ENCODE results near the gene EIF2B1.

DNA sequence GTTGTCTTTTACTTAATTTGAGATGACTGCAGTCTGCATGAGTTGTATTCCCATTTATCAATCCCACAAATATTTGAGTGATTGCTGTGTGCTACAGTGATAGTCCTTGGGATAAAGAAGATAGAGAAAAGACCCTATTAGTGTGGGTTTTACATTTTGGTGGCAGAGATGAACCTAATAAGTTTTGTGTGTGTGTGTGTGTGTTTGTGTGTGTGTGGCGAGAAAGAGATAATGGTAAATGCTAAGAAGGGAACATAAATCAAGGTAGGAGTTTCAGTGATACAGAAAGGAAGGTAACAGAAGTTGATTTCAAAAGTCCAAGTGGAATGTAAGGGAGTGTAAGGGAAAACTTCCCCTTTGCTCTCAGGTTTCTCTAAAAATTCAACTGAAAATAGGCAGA is 34.2 kb downstream of the EIF2B1 start:
- TF ChIP-seq POLR2AphosphoS5 (IDR thresholded peaks at IDR 0.05; ENCODE audit: low read depth), result no peak
- TF ChIP-seq, protein P1, sequence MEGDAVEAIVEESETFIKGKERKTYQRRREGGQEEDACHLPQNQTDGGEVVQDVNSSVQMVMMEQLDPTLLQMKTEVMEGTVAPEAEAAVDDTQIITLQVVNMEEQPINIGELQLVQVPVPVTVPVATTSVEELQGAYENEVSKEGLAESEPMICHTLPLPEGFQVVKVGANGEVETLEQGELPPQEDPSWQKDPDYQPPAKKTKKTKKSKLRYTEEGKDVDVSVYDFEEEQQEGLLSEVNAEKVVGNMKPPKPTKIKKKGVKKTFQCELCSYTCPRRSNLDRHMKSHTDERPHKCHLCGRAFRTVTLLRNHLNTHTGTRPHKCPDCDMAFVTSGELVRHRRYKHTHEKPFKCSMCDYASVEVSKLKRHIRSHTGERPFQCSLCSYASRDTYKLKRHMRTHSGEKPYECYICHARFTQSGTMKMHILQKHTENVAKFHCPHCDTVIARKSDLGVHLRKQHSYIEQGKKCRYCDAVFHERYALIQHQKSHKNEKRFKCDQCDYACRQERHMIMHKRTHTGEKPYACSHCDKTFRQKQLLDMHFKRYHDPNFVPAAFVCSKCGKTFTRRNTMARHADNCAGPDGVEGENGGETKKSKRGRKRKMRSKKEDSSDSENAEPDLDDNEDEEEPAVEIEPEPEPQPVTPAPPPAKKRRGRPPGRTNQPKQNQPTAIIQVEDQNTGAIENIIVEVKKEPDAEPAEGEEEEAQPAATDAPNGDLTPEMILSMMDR (IDR thresholded peaks at IDR 0.05; ENCODE audit: insufficient read depth, low read length), result no peak
- TF ChIP-seq, protein P2, sequence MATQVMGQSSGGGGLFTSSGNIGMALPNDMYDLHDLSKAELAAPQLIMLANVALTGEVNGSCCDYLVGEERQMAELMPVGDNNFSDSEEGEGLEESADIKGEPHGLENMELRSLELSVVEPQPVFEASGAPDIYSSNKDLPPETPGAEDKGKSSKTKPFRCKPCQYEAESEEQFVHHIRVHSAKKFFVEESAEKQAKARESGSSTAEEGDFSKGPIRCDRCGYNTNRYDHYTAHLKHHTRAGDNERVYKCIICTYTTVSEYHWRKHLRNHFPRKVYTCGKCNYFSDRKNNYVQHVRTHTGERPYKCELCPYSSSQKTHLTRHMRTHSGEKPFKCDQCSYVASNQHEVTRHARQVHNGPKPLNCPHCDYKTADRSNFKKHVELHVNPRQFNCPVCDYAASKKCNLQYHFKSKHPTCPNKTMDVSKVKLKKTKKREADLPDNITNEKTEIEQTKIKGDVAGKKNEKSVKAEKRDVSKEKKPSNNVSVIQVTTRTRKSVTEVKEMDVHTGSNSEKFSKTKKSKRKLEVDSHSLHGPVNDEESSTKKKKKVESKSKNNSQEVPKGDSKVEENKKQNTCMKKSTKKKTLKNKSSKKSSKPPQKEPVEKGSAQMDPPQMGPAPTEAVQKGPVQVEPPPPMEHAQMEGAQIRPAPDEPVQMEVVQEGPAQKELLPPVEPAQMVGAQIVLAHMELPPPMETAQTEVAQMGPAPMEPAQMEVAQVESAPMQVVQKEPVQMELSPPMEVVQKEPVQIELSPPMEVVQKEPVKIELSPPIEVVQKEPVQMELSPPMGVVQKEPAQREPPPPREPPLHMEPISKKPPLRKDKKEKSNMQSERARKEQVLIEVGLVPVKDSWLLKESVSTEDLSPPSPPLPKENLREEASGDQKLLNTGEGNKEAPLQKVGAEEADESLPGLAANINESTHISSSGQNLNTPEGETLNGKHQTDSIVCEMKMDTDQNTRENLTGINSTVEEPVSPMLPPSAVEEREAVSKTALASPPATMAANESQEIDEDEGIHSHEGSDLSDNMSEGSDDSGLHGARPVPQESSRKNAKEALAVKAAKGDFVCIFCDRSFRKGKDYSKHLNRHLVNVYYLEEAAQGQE (IDR thresholded peaks at IDR 0.05; ENCODE audit: insufficient replicate concordance, low read depth), result no peak

Data from HL-60 (cell line).